Peyer's patch (tissue), 4 donors: ENCODE results near the gene SCGB3A1. TPM values are rescaled to one million over a fixed set of nuclear protein-coding genes. Genes with fewer than 3 reads are reported as not detected.
A peak's percentile ranks its signal among the peaks of the same experiment; 100 is the strongest.

Source experiments
- DNase-seq, 3 donors: peaks; one replicate each; pipeline ENCODE4 v3.0.0-alpha.2; 2017 to 2019
- H3K27ac ChIP-seq, 4 donors: fragments of 200-600 bp; sonication (generic); one replicate each; pipeline ENCODE4 v1.5.1; 2016 to 2019
- H3K27me3 ChIP-seq, 2 donors: fragments of 200-600 bp; sonication (generic); one replicate each; pipeline ENCODE4 v1.5.1; 2019
- H3K36me3 ChIP-seq, 3 donors: fragments of 200-600 bp; sonication (generic); one replicate each; pipeline ENCODE4 v1.5.1; 2016 to 2019
- H3K4me1 ChIP-seq, 4 donors: fragments of 200-600 bp; sonication (generic); one replicate each; pipeline ENCODE4 v1.5.1; 2016 to 2019
- H3K4me3 ChIP-seq, 4 donors: fragments of 200-600 bp; sonication (generic); 1 replicate in 3 of 4; 2 replicates in 1 of 4; pipeline ENCODE4 v1.5.1; 2016 to 2019; ENCODE audit warnings: mild to moderate bottlenecking in 1 of 4
- H3K9me3 ChIP-seq, 4 donors: fragments of 200-600 bp; sonication (generic); one replicate each; pipeline ENCODE4 v1.5.1; 2016 to 2019; ENCODE audit warnings: mild to moderate bottlenecking in 1 of 4
- CTCF ChIP-seq, 6 experiments: fragments of 450-650 bp in 4 of 6; fragments of 200-600 bp in 2 of 6; sonication (generic) in 1 of 6; IDR thresholded peaks; one replicate each; pipeline ENCODE4 v1.5.1; 2017 to 2019; ENCODE audit warnings: antibody characterized with exemption in 6 of 6, mild to moderate bottlenecking in 3 of 6, moderate library complexity in 1 of 6
- POLR2A ChIP-seq, 2 donors: fragments of 450-650 bp; IDR thresholded peaks; one replicate each; pipeline ENCODE4 v1.5.1; 2017; ENCODE audit warnings: antibody characterized with exemption in 2 of 2, mild to moderate bottlenecking in 2 of 2, moderate library complexity in 2 of 2
- total RNA-seq, 4 donors: library from RNA; depleted of rRNA; stranded (reverse); fragments of >200 nt; gene quantifications; one replicate each; pipeline ENCODE4 v1.1.0, GENCODE V29; 2016

The SCGB3A1 gene
- not detected for total RNA-seq

- Histone ChIP-seq H3K4me1 (peaks cover 0 to 16% (median 0%) of the 10 kb centered on the region in 4 donors), H3K27ac (no peak within 1 kb of the TSS), H3K27me3 (peaks cover 0 to 13% of the 10 kb centered on the region in 2 donors), H3K36me3 (no peaks in the 10 kb centered on the region), H3K4me3 (peak within 1 kb of the TSS in 2 of 4 donors; percentile 17 to 19), H3K9me3 (no peaks in the 10 kb centered on the region)
- TF ChIP-seq POLR2A (IDR thresholded peaks at IDR 0.05) = no peak
- no peak for TF ChIP-seq CTCF (IDR thresholded peaks at IDR 0.05)
- no peak for DNase-seq
These were observed at the start of gene SCGB3A1 for GRCh38 chr5:180591311-180591887. Gene SCGB3A1, minus strand, starts transcription at chr5:180591499. Its CDS starts 37 bp downstream, at chr5:180591462.

DNA sequence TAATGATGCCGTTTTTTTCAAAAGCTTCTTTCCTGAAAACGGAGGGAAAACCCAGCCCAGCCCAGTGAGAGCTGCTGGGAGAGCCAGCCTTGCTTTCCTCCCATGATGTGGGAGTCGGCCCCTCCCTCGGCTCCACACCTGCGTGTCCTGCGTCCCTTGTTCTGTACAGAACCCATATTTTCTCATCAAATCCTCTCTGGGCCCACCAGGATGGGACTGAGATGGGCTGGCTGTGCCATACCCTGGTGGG, 49.2 kb upstream of the SCGB3A1 start:
- no peaks in the 10 kb centered on the region for H3K27me3 ChIP-seq
- H3K27ac ChIP-seq = no peak overlapping the region
- TF ChIP-seq POLR2A (IDR thresholded peaks at IDR 0.05) = no peak
- no peak for TF ChIP-seq CTCF (IDR thresholded peaks at IDR 0.05)
- H3K36me3 ChIP-seq = no peaks in the 10 kb centered on the region
- H3K4me1 ChIP-seq = no peaks in the 10 kb centered on the region
- no peak for DNase-seq
- no peaks in the 10 kb centered on the region for H3K9me3 ChIP-seq
- no peak overlapping the region for H3K4me3 ChIP-seq

- no peaks in the 10 kb centered on the region for H3K4me1 ChIP-seq
- TF ChIP-seq CTCF (IDR thresholded peaks at IDR 0.05) (no peak), POLR2A (IDR thresholded peaks at IDR 0.05) (no peak)
- peak in 2 of 3 donors; percentile 45 to 50 for DNase-seq
- no peaks in the 10 kb centered on the region for H3K9me3 ChIP-seq
- no peaks in the 10 kb centered on the region for H3K27me3 ChIP-seq
- no peak overlapping the region for H3K4me3 ChIP-seq
- H3K36me3 ChIP-seq = no peaks in the 10 kb centered on the region
- H3K27ac ChIP-seq = no peak overlapping the region
These were observed 48.7 kb upstream of the SCGB3A1 start for GRCh38 chr5:180639741-180640610.

DNA sequence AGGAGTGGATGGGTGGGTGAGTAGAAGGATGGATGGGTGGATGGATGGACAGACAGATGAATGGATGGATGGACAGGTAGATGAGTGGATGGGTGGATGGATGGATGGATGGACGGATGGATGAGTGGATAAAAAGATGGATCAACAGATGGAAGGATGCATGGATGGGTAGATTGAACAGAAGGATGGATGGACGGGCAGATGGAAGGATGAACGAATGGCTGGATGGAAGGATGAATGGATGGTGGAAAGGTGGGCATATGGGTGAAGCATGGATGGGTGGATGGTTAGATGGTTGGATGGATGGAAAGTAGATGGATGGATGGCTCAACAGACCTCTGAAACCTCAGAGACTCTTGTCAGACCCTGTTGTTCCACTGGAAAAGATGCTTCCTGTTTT, 48.0 kb upstream of the SCGB3A1 start:
- H3K4me3 ChIP-seq = no peak overlapping the region
- TF ChIP-seq CTCF (IDR thresholded peaks at IDR 0.05) (no peak), POLR2A (IDR thresholded peaks at IDR 0.05) (no peak)

GRCh38 chr5:180637962-180638680, 46.8 kb upstream of the SCGB3A1 start:
- H3K27me3 ChIP-seq = no peaks in the 10 kb centered on the region
- H3K4me3 ChIP-seq = no peak overlapping the region
- no peaks in the 10 kb centered on the region for H3K36me3 ChIP-seq
- TF ChIP-seq CTCF (IDR thresholded peaks at IDR 0.05) = no peak
- no peak for TF ChIP-seq POLR2A (IDR thresholded peaks at IDR 0.05)
- no peaks in the 10 kb centered on the region for H3K9me3 ChIP-seq
- H3K4me1 ChIP-seq = no peaks in the 10 kb centered on the region
- no peak overlapping the region for H3K27ac ChIP-seq
- DNase-seq = peak in 1 of 3 donors; percentile 29

More for the DNA sequence above, 48.0 kb upstream of the SCGB3A1 start:
- no peak for DNase-seq
- Histone ChIP-seq H3K36me3 (no peaks in the 10 kb centered on the region), H3K27ac (no peak overlapping the region), H3K27me3 (no peaks in the 10 kb centered on the region), H3K4me1 (no peaks in the 10 kb centered on the region), H3K9me3 (no peaks in the 10 kb centered on the region)
